ENCODE measurements around the gene DACT1. TPM values are rescaled to one million over a fixed set of nuclear protein-coding genes. Genes with fewer than 3 reads are reported as not detected.

Gene DACT1
- total RNA-seq, 4 donors from 2014 or later: 2.7 to 9.7 (median 4.3) TPM

DNA sequence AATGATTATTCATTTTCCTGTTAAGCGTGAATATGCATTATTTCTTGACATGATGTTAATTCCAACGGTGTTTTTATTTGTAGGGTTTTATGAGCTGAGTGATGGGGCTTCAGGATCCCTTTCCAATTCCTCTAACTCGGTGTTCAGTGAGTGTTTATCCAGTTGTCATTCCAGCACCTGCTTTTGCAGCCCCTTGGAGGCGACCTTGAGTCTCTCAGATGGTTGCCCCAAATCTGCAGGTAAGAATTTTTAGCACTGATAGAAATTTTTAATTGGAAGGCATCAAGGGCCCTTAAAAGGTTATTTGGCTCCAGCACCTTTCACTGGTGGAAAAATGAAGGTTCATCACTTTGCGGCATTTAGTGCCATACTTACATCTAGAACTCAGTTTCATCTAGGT lies 3.7 kb downstream of the DACT1 start:
- DNase-seq (ENCODE audit: low spot score) (no peak), ATAC-seq (ENCODE audit: low FRiP score) (no peak)
- TF ChIP-seq, protein P1, sequence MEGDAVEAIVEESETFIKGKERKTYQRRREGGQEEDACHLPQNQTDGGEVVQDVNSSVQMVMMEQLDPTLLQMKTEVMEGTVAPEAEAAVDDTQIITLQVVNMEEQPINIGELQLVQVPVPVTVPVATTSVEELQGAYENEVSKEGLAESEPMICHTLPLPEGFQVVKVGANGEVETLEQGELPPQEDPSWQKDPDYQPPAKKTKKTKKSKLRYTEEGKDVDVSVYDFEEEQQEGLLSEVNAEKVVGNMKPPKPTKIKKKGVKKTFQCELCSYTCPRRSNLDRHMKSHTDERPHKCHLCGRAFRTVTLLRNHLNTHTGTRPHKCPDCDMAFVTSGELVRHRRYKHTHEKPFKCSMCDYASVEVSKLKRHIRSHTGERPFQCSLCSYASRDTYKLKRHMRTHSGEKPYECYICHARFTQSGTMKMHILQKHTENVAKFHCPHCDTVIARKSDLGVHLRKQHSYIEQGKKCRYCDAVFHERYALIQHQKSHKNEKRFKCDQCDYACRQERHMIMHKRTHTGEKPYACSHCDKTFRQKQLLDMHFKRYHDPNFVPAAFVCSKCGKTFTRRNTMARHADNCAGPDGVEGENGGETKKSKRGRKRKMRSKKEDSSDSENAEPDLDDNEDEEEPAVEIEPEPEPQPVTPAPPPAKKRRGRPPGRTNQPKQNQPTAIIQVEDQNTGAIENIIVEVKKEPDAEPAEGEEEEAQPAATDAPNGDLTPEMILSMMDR (IDR thresholded peaks at IDR 0.05): no peak

DNA sequence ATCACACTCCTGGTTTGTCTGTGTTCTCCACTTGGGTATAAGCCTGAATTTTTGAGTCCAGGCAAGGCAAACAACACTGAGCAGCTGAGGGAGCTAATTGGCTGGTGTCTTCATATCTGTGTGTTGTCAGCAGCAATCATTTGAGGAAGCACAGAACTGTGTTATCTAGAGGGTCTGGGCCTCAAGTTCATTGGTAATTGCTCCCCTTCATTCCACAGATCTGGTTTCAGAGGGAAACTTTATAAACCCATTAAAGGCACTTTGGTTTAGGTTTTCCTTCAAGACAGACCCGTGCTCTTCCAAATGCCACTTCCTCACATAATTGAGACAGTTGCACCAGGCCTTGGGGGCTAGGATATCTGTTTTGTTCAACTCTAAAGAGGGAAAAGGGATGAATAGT lies 5.6 kb downstream of the DACT1 start:
- TF ChIP-seq, protein P1 (IDR thresholded peaks at IDR 0.05): no peak
- DNase-seq (ENCODE audit: low spot score) (no peak), ATAC-seq (ENCODE audit: low FRiP score) (no peak)

DNA sequence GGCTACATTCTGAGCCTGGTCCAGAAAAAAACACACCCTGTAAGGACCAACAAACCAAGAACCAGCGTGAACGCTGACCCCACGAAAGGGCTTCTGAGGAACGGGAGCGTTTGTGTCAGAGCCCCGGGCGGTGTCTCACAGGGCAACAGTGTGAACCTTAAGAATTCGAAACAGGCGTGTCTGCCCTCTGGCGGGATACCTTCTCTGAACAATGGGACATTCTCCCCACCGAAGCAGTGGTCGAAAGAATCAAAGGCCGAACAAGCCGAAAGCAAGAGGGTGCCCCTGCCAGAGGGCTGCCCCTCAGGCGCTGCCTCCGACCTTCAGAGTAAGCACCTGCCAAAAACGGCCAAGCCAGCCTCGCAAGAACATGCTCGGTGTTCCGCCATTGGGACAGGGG lies 7.9 kb downstream of the DACT1 start:
- no peak for ATAC-seq (ENCODE audit: low FRiP score)

DNA sequence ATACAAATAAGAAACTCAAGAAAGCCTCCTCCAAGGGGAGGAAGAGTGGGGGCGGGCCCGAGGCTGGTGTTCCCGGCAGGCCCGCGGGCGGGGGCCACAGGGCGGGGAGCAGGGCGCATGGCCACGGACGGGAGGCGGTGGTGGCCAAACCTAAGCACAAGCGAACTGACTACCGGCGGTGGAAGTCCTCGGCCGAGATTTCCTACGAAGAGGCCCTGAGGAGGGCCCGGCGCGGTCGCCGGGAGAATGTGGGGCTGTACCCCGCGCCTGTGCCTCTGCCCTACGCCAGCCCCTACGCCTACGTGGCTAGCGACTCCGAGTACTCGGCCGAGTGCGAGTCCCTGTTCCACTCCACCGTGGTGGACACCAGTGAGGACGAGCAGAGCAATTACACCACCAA lies 8.7 kb downstream of the DACT1 start:
- DNase-seq (ENCODE audit: low spot score) (no peak), ATAC-seq (ENCODE audit: low FRiP score) (no peak)
- TF ChIP-seq, protein P1 (IDR thresholded peaks at IDR 0.05): no peak

More for the DNA sequence above, 7.9 kb downstream of the DACT1 start:
- TF ChIP-seq, protein P1 (IDR thresholded peaks at IDR 0.05): no peak
- DNase-seq (ENCODE audit: low spot score): no peak

DNA sequence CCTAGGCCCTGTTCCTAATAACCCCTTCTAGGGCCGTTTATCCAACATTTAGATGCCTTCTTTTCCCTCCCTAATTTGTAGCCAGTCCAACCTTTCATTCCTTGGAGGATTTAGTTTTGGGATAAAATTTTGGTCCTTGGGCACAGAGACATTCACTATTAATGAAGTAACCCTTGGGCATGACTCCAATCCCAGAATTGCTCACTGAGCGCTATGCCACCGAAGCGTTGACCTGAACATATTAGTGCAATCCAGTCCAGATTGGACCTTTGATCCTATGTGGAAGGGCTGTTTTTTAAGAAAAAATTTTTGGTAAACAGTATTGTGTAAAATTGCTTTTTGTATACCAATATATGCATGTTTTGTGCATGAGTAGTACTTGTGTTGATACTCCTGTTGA lies 10.0 kb downstream of the DACT1 start:
- no peak for DNase-seq (ENCODE audit: low spot score)
- no peak for ATAC-seq (ENCODE audit: low FRiP score)
- TF ChIP-seq, protein P1 (IDR thresholded peaks at IDR 0.05): no peak

DNA sequence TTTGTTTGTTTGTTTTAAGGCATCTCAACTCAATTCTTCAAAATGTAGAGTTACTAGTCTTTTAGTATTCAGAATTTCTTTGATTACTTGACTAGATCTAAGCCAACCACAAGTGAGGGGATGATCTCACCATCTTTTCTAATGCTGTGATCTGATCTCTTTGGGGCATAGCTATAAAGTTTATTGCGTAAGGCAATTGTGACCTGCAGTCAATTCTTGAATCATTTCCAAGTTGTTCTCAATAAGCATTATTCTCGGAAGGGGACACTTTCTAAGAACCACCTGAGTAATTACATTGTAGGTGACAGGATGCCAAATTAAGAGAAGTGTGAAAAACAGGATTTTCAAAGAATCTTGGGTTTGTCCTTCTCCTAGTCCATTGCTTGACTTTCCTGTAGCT lies 13.1 kb downstream of the DACT1 start:
- TF ChIP-seq, protein P1 (IDR thresholded peaks at IDR 0.05): no peak
- DNase-seq (ENCODE audit: low spot score): no peak
- ATAC-seq (ENCODE audit: low FRiP score): no peak

DNA sequence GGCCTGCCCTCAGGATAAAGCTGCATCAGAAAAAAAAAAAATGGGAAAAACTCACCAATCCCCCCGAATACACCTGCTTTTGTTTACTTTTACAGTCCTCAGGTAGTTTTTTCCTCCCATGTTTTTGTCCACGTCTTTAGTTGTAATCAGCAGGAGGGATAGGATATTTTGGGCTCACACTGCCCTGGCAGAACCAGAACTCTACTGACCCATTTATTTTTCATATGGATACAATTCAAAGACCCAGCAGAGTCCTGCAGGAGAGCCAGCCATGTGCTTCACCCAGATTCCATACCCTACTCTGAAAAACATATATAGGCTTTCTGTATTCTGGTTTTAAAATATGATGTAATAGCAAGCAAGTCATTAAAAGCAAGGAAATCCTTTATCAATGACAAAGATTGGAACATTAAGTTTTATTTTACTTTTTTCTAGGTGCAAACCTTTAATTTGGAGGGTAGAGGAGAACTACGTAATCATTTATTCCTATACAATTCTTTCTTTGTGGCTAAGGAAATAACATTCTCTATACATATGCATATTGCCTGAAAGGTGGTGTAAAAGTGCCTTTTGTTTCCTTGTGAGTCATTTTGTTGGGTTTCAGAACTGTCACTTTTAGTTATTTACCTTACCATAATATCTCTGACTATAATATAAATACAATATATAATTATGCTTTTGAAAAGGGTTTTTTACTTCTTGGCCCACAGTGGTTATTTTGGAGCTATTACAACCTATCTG lies 19.1 kb downstream of the DACT1 start:
- TF ChIP-seq, protein P1 (IDR thresholded peaks at IDR 0.05): no peak
- DNase-seq (ENCODE audit: low spot score) (no peak), ATAC-seq (ENCODE audit: low FRiP score) (no peak)
